Measurements from ENCODE around the gene RPLP2.

RPLP2 gene

GRCh38 chr11:798093-798713 lies 11.6 kb upstream of the RPLP2 start, which contains the start of gene SLC25A22:
TSS of gene SLC25A22 (minus strand) at chr11:798281. CDS start at chr11:795006, 3,275 bp downstream.
- peak within 1 kb of the TSS; percentile 79 for H3K4me3 ChIP-seq (ENCODE audit: low read depth, low read length)
- peak; percentile 67 for TF ChIP-seq CTCF (IDR thresholded peaks at IDR 0.05; ENCODE audit: low read depth, low read length)

DNA sequence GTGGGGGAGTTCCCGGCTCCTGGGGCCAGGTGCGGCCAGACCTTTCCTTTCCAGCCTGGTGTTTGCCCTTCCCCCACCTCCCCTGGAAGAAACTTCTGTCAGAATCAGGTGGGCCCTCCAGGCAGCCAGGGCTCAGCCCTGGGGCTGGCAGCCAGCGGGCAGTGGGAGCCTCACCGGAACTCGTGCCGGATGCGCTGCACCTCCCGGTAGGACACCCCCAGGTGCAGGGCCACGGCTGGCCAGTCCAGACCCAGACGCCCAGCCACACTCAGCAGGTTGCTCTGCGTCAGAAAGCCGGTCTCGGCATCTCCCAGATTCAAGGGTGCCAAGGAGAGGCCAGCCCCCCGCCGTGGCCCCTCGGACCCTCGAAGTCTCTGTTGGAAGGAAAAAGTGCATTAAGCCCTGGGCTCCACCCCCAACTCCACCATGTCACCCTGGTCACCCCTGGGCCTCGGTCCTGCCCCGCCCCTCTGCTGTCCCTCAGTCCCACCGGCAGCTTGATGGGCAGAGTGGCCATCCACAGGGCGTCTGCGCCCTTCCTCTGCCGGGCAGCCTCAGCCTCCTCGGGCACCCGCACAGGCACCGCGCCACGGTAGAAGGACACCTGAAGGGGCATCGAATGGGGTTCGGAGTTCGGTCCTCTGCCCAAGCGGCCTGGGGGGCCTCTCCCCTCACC lies 10.0 kb upstream of the RPLP2 start:
- H3K4me3 ChIP-seq (ENCODE audit: low read depth, low read length): no peak overlapping the region
- TF ChIP-seq CTCF (IDR thresholded peaks at IDR 0.05; ENCODE audit: low read depth, low read length): no peak

DNA sequence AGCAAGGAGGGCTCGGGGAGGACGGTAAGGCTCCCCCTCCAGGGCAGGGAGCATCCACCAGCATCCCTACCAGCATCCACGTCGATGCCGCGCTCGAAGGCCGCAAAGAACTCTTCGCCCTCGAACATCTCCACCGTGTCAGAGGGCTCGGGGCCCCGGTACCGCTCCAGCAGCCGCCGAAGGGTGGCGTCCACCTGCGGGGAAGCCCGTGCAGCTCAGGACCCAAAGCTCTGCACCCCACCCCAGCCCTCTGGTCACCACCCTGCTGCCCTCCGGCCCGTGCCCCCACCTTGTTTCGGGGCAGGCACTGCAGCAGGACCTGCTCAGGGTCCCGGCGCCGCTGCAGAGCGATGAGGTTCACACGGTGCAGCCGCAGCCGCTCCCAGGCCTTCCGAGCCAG lies 9.3 kb upstream of the RPLP2 start:
- no peak for TF ChIP-seq CTCF (IDR thresholded peaks at IDR 0.05; ENCODE audit: low read depth, low read length)

DNA sequence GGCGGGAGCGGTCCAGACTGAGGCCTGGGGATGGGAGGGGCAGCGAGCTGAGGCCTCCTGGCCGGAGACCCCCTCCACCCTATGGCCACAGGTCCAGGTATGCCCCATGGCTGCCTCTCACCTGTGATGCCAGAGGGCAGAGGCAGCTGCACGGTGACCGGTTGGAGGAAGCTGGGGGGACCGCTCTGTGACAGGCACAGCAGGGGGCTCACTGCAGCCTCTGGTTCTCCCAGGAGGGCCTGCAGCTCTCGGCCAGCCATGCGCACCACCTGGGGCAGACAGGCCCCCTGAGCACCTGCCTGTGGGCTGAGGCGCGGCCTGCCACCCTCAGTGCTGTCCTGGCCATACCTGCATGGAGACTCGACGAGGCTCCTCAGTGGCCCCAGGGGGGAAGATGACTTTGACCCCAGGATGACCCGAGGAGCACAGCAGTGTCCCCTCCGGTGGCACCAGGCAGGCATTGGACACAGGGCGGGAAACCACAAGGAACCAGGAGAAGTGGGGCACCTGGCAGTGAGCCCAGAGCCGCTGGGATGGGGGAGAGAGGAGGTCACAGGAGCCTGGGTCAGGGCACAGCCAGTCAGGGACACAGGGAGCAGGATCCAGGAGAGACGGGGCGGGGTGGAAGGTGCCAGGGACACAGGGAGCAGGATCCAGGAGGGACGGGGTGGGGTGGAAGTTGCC lies 8.5 kb upstream of the RPLP2 start:
- no peak for TF ChIP-seq CTCF (IDR thresholded peaks at IDR 0.05; ENCODE audit: low read depth, low read length)

More for the DNA sequence above, 9.3 kb upstream of the RPLP2 start:
- H3K4me3 ChIP-seq (ENCODE audit: low read depth, low read length): no peak overlapping the region

GRCh38 chr11:802018-802617 lies 7.6 kb upstream of the RPLP2 start:
- no peak overlapping the region for H3K4me3 ChIP-seq (ENCODE audit: low read depth, low read length)
- no peak for TF ChIP-seq CTCF (IDR thresholded peaks at IDR 0.05; ENCODE audit: low read depth, low read length)

More for the DNA sequence above, 8.5 kb upstream of the RPLP2 start:
- H3K4me3 ChIP-seq (ENCODE audit: low read depth, low read length): no peak overlapping the region

GRCh38 chr11:802693-803466 lies 6.9 kb upstream of the RPLP2 start:
- peak overlapping the region; percentile 68; the same call in 1 of the 2 replicates for H3K4me3 ChIP-seq (ENCODE audit: low read depth, low read length)

More at GRCh38 chr11:802693-803466, 6.9 kb upstream of the RPLP2 start:
- no peak for TF ChIP-seq CTCF (IDR thresholded peaks at IDR 0.05; ENCODE audit: low read depth, low read length)

Data from WI38 (cell line).